GM23338 (cell line): ENCODE data around the gene PTPRN2. TPM values are rescaled to one million over a fixed set of nuclear protein-coding genes. Genes with fewer than 3 reads are reported as not detected.

Experiments
- ATAC-seq: fragments of 200-7000 bp; cut with Tn5 transposase; 3 replicates; pipeline ENCODE4 v1.9.1; 2020
- DNase-seq: peaks from one replicate; pipeline ENCODE4 v3.0.0-alpha.2; 2015; ENCODE audit warnings: low spot score
- H2AFZ ChIP-seq: fragments of 200-600 bp; sonication (generic); 2 replicates; pipeline ENCODE4 v1.8.0; 2016; ENCODE audit warnings: antibody characterized with exemption, mild to moderate bottlenecking, moderate library complexity
- H3F3A ChIP-seq: fragments of 200-600 bp; sonication (generic); replicated peaks from 2 replicates; pipeline ENCODE4 v1.8.0; 2017; ENCODE audit warnings: antibody characterized with exemption, mixed run types, low read depth
- H3K27ac ChIP-seq: fragments of 200-600 bp; sonication (generic); 2 replicates; pipeline ENCODE4 v1.6.1; 2016; ENCODE audit warnings: low read depth
- H3K27me3 ChIP-seq: fragments of 200-600 bp; sonication (generic); 2 replicates; pipeline ENCODE4 v1.8.0; 2016; ENCODE audit warnings: mild to moderate bottlenecking, mixed run types, moderate library complexity; ENCODE audit not compliant: insufficient read depth
- H3K36me3 ChIP-seq: fragments of 200-600 bp; sonication (generic); 2 replicates; pipeline ENCODE4 v1.8.0; 2016; ENCODE audit warnings: mild to moderate bottlenecking; ENCODE audit not compliant: insufficient read depth
- H3K4me1 ChIP-seq: fragments of 200-600 bp; sonication (generic); 2 replicates; pipeline ENCODE4 v1.8.0; 2016; ENCODE audit warnings: mild to moderate bottlenecking, moderate library complexity; ENCODE audit not compliant: insufficient read depth
- H3K4me2 ChIP-seq: fragments of 200-600 bp; sonication (generic); 2 replicates; pipeline ENCODE4 v1.7.1; 2017; ENCODE audit warnings: mixed run types
- H3K4me3 ChIP-seq: fragments of 200-600 bp; sonication (generic); 2 replicates; pipeline ENCODE4 v1.6.1; 2016; ENCODE audit warnings: mixed run types
- H3K79me2 ChIP-seq: fragments of 200-600 bp; sonication (generic); replicated peaks from 2 replicates; pipeline ENCODE4 v1.8.0; 2017; ENCODE audit warnings: mild to moderate bottlenecking; ENCODE audit not compliant: insufficient read depth
- H3K9me2 ChIP-seq: fragments of 200-600 bp; sonication (generic); 2 replicates; pipeline ENCODE4 v1.8.0; 2017; ENCODE audit not compliant: insufficient read depth
- H4K20me1 ChIP-seq: fragments of 200-600 bp; sonication (generic); replicated peaks from 2 replicates; pipeline ENCODE4 v1.8.0; 2017; ENCODE audit warnings: mild to moderate bottlenecking; ENCODE audit not compliant: insufficient read depth
- H3K27ac Mint-ChIP-seq: 2 replicates; pipeline ENCODE4 v1.8.0; 2020; ENCODE audit warnings: inconsistent platforms, mild to moderate bottlenecking, moderate library complexity, mixed read lengths
- H3K27me3 Mint-ChIP-seq: 3 replicates; pipeline ENCODE4 v1.8.0; 2022; ENCODE audit warnings: low read depth, mild to moderate bottlenecking, moderate library complexity, mixed read lengths, inconsistent platforms; ENCODE audit not compliant: insufficient read depth, poor library complexity
- H3K36me3 Mint-ChIP-seq: 3 replicates; pipeline ENCODE4 v1.8.0; 2021; ENCODE audit warnings: low read depth, mild to moderate bottlenecking, inconsistent platforms, moderate library complexity, mixed read lengths
- H3K4me1 Mint-ChIP-seq: 3 replicates; pipeline ENCODE4 v1.8.0; 2020; ENCODE audit warnings: mild to moderate bottlenecking, inconsistent platforms, mixed read lengths
- H3K4me3 Mint-ChIP-seq: 3 replicates; pipeline ENCODE4 v1.8.0; 2021; ENCODE audit warnings: moderate library complexity, mild to moderate bottlenecking, inconsistent platforms, mixed read lengths
- H3K9me3 Mint-ChIP-seq: 3 replicates; pipeline ENCODE4 v1.8.0; 2020; ENCODE audit warnings: moderate library complexity, mild to moderate bottlenecking, inconsistent platforms, mixed read lengths
- CREB1 ChIP-seq: fragments of 250-450 bp; sonication (Bioruptor Pico); IDR thresholded peaks from 2 replicates; pipeline ENCODE4 v1.5.0; 2020; ENCODE audit warnings: low read depth, mild to moderate bottlenecking, moderate library complexity
- EZH2 ChIP-seq: fragments of 200-600 bp; sonication (generic); IDR thresholded peaks from one replicate; pipeline ENCODE4 v1.8.0; 2017; ENCODE audit warnings: antibody characterized with exemption, mild to moderate bottlenecking, low read depth; ENCODE audit not compliant: unreplicated experiment
- EZH2phosphoT487 ChIP-seq: fragments of 200-600 bp; sonication (generic); IDR thresholded peaks from one replicate; pipeline ENCODE4 v1.8.1; 2018; ENCODE audit warnings: antibody characterized with exemption; ENCODE audit not compliant: unreplicated experiment
- JUNB ChIP-seq: IDR thresholded peaks from one replicate; pipeline ENCODE4 v1.6.1; 2016; ENCODE audit warnings: antibody characterized with exemption; ENCODE audit not compliant: unreplicated experiment
- NANOG ChIP-seq: IDR thresholded peaks from 2 replicates; pipeline ENCODE4 v1.6.1; 2016; ENCODE audit warnings: antibody characterized with exemption, borderline replicate concordance
- POLR2AphosphoS5 ChIP-seq: IDR thresholded peaks from 2 replicates; pipeline ENCODE4 v1.6.1; 2016; ENCODE audit warnings: antibody characterized with exemption, low read depth
- REST ChIP-seq: IDR thresholded peaks from one replicate; pipeline ENCODE4 v1.6.1; 2018; ENCODE audit warnings: antibody characterized with exemption; ENCODE audit not compliant: unreplicated experiment
- STAT1 ChIP-seq: IDR thresholded peaks from one replicate; pipeline ENCODE4 v1.6.1; 2016; ENCODE audit warnings: antibody characterized with exemption; ENCODE audit not compliant: unreplicated experiment
- ZNF114 ChIP-seq: fragments of 250-450 bp; sonication (Bioruptor Pico); IDR thresholded peaks from 2 replicates; pipeline ENCODE4 v1.5.0; 2020; ENCODE audit warnings: mild to moderate bottlenecking, moderate library complexity
- ZNF331 ChIP-seq: fragments of 250-450 bp; sonication (Bioruptor Pico); IDR thresholded peaks from 2 replicates; pipeline ENCODE4 v1.5.0; 2020; ENCODE audit warnings: low read depth, mild to moderate bottlenecking, moderate library complexity
- polyA plus RNA-seq: library from polyadenylated mRNA; unstranded; fragments of >200 nt; fragmentation: Nextera tagmentation; extraction: Ambion mirVana; gene quantifications from 2 replicates; pipeline ENCODE4 v1.2.1, GENCODE V29; 2016
- total RNA-seq: library from RNA; depleted of rRNA; stranded (reverse); fragments of >200 nt; shearing (Covaris generic); gene quantifications from 2 replicates; pipeline ENCODE4 v1.2.3, GENCODE V29; 2014
- TF ChIP-seq, protein P1 (sequence below): fragments of 250-450 bp; sonication (Bioruptor Pico); IDR thresholded peaks from 2 replicates; pipeline ENCODE4 v1.5.0; 2020; ENCODE audit warnings: mild to moderate bottlenecking, moderate library complexity
- TF ChIP-seq, protein P2 (sequence below): IDR thresholded peaks from 2 replicates; pipeline ENCODE4 v1.6.1; 2016; ENCODE audit warnings: antibody characterized with exemption
- TF ChIP-seq, protein P3 (sequence below), 2 experiments: fragments of 200-600 bp in 1 of 2; sonication (generic) in 1 of 2; conservative IDR thresholded peaks; 2 replicates each; pipeline versions ENCODE4 v1.5.1 to v1.6.1; 2016 to 2017; ENCODE audit warnings: antibody characterized with exemption in 2 of 2, low read depth in 2 of 2, mild to moderate bottlenecking in 2 of 2, moderate library complexity in 1 of 2

PTPRN2 gene
- total and polyA plus RNA-seq, 2 experiments from 2014 or later: 0.87 to 4.0 TPM

DNA sequence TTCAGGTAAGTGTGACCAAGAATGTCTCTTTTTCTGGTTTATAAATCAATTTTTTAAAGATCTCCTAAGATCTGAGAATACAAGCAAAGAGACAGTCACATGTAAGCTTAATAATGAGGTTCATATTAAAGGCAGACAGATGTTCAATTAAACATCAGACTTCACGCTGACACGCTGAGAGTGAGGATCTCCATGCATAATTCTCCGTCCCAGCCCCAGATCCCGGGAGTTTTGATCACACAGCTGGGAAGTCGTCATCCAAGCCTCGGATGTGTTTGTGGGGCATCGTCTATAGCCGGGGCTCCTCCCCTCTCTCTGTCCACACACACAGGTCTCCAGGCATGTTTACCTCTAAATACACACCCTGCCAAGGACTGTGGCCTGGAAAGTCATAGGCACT, 223.2 kb downstream of the PTPRN2 start:
- Histone ChIP-seq H3K4me1 (no peaks in the 10 kb centered on the region), H4K20me1 (no peaks in the 10 kb centered on the region), H3F3A (no peaks in the 10 kb centered on the region), H3K27me3 (no peaks in the 10 kb centered on the region), H3K9me2 (no peaks in the 10 kb centered on the region), H3K79me2 (no peaks in the 10 kb centered on the region), H3K36me3 (no peaks in the 10 kb centered on the region), H3K4me2 (no peak overlapping the region), H3K4me3 (no peak overlapping the region), H3K27ac (no peak overlapping the region), H2AFZ (no peak overlapping the region)
- H3K9me3 Mint-ChIP-seq: peaks cover 89% of the 10 kb centered on the region
- TF ChIP-seq STAT1: no peak
- TF ChIP-seq NANOG: no peak
- no peak for TF ChIP-seq ZNF331 (CRISPR knock-in tag)
- no peak for TF ChIP-seq EZH2
- TF ChIP-seq, protein P1, sequence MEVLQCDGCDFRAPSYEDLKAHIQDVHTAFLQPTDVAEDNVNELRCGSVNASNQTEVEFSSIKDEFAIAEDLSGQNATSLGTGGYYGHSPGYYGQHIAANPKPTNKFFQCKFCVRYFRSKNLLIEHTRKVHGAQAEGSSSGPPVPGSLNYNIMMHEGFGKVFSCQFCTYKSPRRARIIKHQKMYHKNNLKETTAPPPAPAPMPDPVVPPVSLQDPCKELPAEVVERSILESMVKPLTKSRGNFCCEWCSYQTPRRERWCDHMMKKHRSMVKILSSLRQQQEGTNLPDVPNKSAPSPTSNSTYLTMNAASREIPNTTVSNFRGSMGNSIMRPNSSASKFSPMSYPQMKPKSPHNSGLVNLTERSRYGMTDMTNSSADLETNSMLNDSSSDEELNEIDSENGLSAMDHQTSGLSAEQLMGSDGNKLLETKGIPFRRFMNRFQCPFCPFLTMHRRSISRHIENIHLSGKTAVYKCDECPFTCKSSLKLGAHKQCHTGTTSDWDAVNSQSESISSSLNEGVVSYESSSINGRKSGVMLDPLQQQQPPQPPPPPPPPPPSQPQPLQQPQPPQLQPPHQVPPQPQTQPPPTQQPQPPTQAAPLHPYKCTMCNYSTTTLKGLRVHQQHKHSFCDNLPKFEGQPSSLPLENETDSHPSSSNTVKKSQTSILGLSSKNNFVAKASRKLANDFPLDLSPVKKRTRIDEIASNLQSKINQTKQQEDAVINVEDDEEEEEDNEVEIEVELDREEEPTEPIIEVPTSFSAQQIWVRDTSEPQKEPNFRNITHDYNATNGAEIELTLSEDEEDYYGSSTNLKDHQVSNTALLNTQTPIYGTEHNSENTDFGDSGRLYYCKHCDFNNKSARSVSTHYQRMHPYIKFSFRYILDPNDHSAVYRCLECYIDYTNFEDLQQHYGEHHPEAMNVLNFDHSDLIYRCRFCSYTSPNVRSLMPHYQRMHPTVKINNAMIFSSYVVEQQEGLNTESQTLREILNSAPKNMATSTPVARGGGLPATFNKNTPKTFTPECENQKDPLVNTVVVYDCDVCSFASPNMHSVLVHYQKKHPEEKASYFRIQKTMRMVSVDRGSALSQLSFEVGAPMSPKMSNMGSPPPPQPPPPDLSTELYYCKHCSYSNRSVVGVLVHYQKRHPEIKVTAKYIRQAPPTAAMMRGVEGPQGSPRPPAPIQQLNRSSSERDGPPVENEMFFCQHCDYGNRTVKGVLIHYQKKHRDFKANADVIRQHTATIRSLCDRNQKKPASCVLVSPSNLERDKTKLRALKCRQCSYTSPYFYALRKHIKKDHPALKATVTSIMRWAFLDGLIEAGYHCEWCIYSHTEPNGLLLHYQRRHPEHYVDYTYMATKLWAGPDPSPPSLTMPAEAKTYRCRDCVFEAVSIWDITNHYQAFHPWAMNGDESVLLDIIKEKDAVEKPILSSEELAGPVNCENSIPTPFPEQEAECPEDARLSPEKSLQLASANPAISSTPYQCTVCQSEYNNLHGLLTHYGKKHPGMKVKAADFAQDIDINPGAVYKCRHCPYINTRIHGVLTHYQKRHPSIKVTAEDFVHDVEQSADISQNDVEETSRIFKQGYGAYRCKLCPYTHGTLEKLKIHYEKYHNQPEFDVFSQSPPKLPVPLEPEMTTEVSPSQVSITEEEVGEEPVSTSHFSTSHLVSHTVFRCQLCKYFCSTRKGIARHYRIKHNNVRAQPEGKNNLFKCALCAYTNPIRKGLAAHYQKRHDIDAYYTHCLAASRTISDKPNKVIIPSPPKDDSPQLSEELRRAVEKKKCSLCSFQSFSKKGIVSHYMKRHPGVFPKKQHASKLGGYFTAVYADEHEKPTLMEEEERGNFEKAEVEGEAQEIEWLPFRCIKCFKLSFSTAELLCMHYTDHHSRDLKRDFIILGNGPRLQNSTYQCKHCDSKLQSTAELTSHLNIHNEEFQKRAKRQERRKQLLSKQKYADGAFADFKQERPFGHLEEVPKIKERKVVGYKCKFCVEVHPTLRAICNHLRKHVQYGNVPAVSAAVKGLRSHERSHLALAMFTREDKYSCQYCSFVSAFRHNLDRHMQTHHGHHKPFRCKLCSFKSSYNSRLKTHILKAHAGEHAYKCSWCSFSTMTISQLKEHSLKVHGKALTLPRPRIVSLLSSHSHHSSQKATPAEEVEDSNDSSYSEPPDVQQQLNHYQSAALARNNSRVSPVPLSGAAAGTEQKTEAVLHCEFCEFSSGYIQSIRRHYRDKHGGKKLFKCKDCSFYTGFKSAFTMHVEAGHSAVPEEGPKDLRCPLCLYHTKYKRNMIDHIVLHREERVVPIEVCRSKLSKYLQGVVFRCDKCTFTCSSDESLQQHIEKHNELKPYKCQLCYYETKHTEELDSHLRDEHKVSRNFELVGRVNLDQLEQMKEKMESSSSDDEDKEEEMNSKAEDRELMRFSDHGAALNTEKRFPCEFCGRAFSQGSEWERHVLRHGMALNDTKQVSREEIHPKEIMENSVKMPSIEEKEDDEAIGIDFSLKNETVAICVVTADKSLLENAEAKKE: no peak
- TF ChIP-seq JUNB: no peak
- TF ChIP-seq CREB1 (CRISPR knock-in tag): no peak
- TF ChIP-seq, protein P2, sequence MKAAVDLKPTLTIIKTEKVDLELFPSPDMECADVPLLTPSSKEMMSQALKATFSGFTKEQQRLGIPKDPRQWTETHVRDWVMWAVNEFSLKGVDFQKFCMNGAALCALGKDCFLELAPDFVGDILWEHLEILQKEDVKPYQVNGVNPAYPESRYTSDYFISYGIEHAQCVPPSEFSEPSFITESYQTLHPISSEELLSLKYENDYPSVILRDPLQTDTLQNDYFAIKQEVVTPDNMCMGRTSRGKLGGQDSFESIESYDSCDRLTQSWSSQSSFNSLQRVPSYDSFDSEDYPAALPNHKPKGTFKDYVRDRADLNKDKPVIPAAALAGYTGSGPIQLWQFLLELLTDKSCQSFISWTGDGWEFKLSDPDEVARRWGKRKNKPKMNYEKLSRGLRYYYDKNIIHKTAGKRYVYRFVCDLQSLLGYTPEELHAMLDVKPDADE: no peak
- TF ChIP-seq POLR2AphosphoS5: no peak
- no peak for TF ChIP-seq EZH2phosphoT487
- TF ChIP-seq REST: no peak
- no peak for TF ChIP-seq ZNF114 (CRISPR knock-in tag)
- TF ChIP-seq, protein P3, sequence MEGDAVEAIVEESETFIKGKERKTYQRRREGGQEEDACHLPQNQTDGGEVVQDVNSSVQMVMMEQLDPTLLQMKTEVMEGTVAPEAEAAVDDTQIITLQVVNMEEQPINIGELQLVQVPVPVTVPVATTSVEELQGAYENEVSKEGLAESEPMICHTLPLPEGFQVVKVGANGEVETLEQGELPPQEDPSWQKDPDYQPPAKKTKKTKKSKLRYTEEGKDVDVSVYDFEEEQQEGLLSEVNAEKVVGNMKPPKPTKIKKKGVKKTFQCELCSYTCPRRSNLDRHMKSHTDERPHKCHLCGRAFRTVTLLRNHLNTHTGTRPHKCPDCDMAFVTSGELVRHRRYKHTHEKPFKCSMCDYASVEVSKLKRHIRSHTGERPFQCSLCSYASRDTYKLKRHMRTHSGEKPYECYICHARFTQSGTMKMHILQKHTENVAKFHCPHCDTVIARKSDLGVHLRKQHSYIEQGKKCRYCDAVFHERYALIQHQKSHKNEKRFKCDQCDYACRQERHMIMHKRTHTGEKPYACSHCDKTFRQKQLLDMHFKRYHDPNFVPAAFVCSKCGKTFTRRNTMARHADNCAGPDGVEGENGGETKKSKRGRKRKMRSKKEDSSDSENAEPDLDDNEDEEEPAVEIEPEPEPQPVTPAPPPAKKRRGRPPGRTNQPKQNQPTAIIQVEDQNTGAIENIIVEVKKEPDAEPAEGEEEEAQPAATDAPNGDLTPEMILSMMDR (conservative IDR thresholded peaks at IDR 0.05; ENCODE audit: low read depth in 2 of 2): no peak
- no peaks in the 10 kb centered on the region for H3K4me1 Mint-ChIP-seq
- no peak overlapping the region for H3K4me3 Mint-ChIP-seq
- no peak overlapping the region for H3K27ac Mint-ChIP-seq
- peaks cover 49% of the 10 kb centered on the region for H3K36me3 Mint-ChIP-seq
- ATAC-seq: no peak
- DNase-seq: no peak
- peaks cover 14% of the 10 kb centered on the region for H3K27me3 Mint-ChIP-seq
